ENCODE measurements around the gene ATP5PO.
"Not testable (repeated sequence)": the region's sequence is repeated elsewhere in the genome, so short reads cannot be mapped to it uniquely, and the experiment has no call there.

Gene ATP5PO

DNA sequence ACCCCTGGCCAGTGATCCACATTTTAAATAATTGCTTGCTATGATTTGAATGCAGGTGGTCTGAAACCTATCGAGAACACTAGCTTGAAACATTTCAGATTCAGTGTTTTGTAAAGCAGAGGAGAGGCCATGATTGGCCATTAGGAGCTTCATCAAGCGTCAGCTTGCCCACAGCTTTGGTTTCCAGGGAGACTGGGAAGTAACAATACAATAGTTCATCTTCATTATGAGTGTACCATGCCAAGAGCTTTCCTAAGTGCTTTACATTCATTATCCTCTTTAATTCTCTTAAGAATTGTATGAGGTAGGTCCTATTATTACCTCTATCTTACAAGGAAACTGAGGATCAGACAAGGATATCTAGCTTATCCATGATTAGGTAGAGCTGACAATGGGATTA is 27.7 kb upstream of the ATP5PO start:
- Histone ChIP-seq H3K4me3 (no peak overlapping the region), H3K27ac (peak overlapping the region in 1 of 21 experiments; percentile 51)

DNA sequence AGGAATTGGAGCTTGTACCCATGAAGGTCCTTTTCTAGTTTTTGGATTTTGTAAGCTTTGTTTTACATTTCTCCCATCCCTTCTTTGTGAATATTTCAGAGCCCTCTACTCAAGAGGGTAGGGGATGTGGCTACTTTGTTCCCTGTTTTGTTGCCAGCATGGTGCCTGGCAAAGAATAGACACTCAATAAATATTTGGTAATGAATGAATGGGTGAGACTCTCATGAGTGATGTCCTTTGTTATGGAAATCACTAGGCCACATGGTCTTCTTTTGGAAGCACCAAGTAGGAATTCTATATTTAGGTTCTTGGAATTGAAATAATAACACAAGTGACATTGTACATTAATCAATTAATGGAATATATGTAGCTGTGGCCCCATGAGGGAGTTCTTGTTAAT is 26.8 kb upstream of the ATP5PO start:
- Histone ChIP-seq H3K27ac (peak overlapping the region in 1 of 21 experiments; percentile 51), H3K4me3 (no peak overlapping the region)

DNA sequence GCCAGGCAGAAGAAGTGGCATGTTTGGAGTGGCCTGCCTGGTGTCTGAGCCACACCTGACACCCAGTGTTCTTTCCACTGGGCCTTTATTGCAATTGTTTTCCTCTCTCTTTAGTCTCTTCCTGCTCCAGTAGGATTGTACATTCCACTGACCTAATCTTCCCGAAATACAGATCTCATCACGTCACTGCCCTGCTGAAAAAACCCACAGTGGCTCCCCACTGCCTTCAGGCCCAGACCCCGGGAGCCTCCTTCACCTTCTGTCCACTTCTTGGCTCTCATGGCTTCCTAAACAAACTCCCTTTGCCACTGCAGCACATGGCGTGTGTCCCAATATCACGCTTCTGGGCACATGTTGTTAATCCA is 25.3 kb upstream of the ATP5PO start:
- H3K27ac ChIP-seq, result no peak overlapping the region
- no peak overlapping the region for H3K4me3 ChIP-seq

DNA sequence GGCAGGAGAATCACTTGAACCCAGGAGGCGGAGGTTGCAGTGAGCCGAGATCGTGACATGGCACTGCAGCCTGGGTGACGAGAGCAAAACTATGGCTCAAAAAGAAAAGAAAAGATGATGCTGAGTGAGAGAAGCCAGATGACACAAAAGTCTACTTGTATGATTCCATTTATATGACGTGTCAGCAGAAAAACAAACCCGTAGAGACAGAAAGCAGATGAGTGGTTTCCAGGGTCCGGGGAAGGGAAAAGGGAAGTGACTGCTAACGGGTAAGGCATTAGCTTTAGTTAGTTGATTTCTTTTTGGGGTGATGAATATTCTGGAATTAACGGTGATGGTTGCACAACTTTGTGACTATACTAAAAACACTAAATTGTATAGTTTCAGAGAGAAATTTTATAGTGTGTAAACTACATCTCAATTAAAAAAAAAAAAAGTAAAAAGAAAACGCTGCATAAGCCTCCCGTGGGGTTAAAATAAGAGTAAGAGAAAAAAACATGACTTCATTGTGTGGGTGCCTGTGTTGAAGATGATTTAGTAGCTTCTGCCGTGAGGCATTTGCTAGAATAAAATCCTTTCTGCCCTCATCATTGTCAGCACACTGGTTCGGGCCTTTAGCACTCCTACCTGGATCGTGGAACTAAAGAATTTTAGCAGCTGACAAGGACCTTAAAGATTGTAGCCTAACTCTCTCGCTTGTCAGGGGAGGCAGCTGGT is 24.7 kb upstream of the ATP5PO start:
- Histone ChIP-seq H3K27ac (no peak overlapping the region), H3K4me3 (no peak overlapping the region)

DNA sequence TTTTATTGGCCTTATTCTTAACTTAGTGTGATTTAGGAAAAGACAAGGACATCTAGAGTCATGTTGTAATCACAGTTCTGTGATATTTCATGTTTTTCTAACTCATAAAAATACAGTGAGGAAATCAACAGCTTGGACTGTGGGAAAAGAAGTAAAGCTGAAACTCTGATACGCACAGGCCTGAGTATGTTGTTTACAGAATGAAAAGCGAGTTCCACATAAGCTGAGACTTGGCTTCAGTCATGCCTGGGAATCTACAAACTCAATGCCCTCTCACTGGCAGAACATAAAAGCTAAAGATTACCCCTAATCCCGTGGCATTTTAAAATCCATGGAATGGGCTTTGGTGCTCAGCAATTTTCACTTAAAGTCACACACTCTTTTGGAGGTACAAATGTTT is 23.6 kb upstream of the ATP5PO start:
- no peak overlapping the region for H3K4me3 ChIP-seq
- peak overlapping the region in 2 of 21 experiments; percentile 13 to 96 for H3K27ac ChIP-seq

DNA sequence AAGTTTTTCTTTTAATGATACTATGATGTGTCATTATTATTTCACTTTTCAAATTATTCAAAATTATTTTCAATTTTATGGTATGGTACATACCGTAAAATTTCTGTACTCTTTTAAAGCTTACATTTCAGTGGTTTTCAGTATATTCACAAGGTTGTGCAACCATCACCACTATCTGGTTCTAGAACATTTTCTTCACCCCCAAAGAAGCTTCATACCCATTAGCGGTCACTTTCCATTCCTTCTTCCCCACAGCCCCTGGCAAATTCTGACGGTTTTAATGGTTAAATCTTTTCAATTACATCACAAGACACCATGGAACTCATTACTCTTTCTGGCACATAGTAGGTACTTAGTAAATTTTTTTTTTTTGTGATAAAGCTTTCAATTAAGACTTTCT is 22.8 kb upstream of the ATP5PO start:
- H3K4me3 ChIP-seq, result no peak overlapping the region
- peak overlapping the region in 3 of 21 experiments; percentile 21 to 96 (median 83) for H3K27ac ChIP-seq

DNA sequence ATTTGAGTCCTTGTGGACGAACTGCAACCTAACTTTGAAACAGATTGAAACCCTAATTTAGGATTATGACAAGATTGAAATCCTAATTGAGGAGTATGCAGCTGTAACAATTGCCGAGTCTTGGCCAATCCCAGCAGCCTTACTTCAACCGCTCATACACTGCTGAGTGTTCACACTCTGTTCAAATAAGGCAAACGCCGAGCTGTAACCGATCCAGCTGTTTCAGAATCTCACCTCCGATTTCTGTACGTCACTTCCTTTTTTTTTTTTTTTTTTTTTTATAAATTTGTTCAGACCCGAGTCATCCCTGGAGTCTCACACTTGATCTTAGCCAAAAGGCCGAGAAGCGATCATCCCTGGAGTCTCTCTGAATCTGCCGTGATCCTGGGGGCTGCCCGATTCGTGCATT is 22.3 kb upstream of the ATP5PO start:
- H3K4me3 ChIP-seq, result no peak overlapping the region
- peak overlapping the region in 9 of 21 experiments; percentile 16 to 96 (median 71) for H3K27ac ChIP-seq

DNA sequence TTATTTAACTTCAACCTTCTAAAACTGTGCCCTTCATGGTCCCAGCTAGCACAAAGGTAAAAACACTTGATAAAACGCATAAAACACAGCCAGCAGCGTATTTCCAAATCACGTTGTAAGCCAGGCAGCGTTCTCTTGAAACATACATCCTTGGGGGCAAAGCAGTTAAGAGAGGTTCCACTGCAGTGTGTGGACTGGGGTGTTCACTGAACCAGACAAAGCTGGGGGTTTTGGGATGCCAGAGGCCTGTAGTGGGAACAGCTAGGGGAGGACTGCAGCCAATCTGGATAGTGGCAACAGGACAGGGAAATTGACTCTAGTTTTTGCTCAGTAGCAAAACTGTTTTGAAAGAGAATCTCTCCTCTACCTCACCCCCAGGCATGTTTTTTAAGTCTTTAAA is 21.5 kb upstream of the ATP5PO start:
- peak overlapping the region in 12 of 21 experiments; percentile 1 to 96 (median 64) for H3K27ac ChIP-seq
- no peak overlapping the region for H3K4me3 ChIP-seq

DNA sequence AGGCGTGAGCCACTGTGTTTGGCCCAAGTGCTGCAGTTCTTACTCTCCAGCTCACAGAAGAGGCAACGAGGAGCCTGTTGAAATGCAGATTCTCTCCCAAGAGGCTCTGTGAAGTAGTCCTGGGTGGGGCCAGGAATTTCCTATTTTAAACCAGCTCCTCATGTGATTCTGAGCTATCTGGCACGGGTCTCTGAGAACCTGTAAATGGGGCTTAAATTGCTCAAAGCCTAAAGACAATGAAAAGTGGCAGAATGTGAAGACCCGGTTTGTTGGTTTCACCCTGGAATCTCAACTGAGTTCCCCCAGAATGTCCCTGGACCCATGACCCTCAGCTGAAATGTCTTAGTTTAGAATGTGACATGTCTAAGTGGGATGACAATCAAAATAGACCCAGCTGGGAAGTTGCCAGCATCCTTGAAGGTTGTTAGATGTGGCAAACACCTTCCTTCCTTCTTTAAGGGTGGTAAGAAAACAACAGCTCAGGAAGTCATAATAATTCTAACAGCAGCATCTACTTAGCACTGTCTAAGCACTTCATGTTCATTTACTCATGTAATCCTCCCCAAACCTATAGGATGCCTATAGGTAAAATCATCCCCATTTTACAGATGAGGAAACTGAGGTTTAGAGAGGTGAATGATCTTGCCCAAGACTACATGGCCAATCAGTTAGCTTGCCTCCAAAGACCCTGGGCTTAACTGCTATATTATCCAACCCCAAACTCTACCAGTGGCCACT is 20.9 kb upstream of the ATP5PO start:
- no peak overlapping the region for H3K4me3 ChIP-seq
- peak overlapping the region in 14 of 21 experiments; percentile 1 to 96 (median 58) for H3K27ac ChIP-seq

DNA sequence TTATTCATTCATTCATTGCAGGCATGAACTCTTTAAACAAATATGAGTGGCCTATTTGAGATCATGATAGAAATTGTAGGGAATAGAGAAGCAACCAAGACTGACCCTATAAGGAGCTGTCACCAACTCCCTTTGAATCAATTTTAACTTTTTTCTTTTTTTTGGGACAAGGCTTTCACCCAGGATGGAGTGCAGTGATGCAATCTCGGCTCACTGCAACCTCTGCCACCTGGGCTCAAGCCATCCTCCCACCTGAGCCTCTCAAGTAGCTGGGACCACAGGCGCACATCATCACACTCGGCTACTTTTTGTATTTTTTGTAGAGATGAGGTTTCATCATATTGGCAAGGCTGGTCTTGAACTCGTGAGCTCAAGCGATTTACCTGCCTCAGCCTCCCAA is 17.1 kb upstream of the ATP5PO start:
- Histone ChIP-seq H3K4me3 (peak overlapping the region in 6 of 7 experiments; percentile 28 to 52 (median 35)), H3K27ac (peak overlapping the region in 16 of 21 experiments; percentile 39 to 96 (median 82))

DNA sequence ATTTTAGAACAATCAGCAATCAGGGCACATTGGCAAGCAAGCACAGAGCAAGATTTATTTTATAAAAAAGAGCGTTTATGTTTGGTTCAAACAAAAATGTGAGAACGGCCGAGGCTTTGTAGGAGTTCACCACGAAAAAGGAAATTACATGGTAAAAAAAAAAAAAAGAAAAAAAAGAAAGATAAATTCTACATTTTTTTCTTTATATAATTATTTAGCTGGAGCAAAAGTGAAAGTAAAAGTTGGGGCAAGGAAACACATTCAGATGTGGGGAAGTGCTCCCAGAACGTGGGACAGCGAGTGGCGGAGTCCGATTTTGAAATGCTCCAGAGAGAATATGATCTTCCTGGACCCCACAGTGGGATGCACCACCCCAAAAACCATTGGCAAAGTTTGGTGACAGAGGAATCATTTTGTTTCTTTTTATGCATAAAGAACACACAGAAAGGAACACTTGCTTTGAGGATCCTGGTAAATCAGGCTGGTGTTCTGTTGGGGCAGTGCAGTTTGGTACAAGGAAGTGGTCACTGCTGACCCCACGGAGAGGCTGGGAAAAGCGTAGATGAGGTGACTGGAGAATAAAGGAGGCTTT is 16.3 kb upstream of the ATP5PO start:
- peak overlapping the region in 20 of 21 experiments; percentile 39 to 96 (median 79) for H3K27ac ChIP-seq
- peak overlapping the region; percentile 28 to 52 (median 36) for H3K4me3 ChIP-seq

DNA sequence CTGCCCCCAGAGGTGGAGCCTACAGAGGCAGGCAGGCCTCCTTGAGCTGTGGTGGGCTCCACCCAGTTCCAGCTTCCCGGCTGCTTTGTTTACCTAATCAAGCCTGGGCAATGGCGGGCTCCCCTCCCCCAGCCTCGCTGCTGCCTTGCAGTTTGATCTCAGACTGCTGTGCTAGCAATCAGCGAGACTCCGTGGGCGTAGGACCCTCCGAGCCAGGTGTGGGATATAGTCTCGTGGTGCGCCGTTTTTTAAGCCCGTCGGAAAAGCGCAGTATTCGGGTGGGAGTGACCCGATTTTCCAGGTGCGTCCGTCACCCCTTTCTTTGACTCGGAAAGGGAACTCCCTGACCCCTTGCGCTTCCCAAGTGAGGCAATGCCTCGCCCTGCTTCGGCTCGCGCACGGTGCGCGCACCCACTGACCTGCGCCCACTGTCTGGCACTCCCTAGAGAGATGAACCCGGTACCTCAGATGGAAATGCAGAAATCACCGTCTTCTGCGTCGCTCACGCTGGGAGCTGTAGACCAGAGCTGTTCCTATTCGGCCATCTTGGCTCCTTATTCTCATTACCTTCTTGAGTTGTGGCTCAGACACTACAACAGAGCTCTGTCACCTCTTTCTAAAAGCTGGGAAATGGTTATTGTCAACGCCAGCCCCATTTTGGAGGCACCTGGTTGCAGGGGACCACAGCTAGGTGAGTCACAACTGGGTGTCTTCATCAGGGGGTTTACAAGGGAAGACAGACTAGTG is 15.6 kb upstream of the ATP5PO start:
- peak overlapping the region in 20 of 21 experiments; percentile 39 to 96 (median 79) for H3K27ac ChIP-seq
- H3K4me3 ChIP-seq, result peak overlapping the region; percentile 28 to 52 (median 36)

DNA sequence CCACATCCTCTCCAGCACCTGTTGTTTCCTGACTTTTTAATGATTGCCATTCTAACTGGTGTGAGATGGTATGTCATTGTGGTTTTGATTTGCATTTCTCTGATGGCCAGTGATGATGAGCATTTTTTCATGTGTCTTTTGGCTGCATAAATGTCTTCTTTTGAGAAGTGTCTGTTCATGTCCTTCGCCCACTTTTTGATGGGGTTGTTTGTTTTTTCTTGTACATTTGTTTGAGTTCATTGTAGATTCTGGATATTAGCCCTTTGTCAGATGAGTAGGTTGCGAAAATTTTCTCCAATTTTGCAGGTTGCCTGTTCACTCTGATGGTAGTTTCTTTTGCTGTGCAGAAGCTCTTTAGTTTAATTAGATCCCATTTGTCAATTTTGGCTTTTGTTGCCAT is 10.6 kb upstream of the ATP5PO start:
- not testable (repeated sequence) for H3K4me3 ChIP-seq, H3K27ac ChIP-seq

DNA sequence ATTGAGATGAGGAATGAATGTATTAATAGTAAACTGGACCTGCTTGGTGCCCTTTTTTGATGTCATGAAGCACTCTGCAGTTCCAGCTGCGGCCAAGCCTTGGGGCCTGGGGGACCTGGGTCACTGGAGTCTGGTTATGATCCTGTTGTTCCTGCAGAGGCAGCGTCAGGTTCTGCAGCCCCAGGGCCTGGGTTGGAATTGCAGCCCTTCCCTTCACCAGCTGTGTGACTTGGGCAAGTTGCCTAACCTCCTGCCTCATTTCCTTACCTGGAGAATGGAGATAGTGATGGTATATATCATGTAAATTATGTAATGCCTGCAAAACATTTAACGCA is 9.1 kb upstream of the ATP5PO start:
- H3K27ac ChIP-seq, result peak overlapping the region in 3 of 21 experiments; percentile 3 to 50 (median 43)
- no peak overlapping the region for H3K4me3 ChIP-seq

DNA sequence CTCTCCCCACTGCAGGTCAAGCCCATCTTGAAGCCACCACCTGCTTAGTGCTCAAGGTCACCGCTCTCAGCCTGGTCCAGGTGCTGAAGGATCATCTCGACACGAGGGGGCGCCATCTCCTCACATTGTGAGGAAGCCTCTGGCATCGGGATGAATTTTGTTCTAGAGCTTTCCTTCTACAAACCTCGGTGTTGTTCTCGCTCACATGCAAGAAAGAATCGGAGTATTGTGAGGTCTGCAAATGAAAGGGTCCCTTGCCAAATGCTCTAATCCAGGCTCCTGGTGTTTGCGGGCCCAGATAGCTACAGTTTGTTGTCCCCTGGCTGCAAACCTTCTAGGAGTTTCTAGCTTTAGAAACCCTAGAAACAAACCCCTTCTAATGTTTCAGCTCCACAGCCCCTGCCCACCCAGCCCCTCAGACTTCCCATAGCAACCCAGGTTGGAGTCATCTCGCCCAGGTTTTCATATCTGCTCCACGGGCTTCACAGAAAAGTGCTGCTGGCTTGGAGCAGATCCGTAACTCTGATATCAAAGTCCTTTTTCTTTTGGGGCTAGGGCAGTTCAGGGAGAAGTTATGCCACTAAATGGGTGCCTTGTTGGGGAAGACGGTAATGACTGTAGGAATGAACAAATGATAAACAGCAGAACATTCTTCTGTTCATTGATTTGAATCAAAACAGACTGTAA is 8.6 kb upstream of the ATP5PO start:
- peak overlapping the region in 5 of 21 experiments; percentile 3 to 67 (median 50) for H3K27ac ChIP-seq
- H3K4me3 ChIP-seq, result no peak overlapping the region

DNA sequence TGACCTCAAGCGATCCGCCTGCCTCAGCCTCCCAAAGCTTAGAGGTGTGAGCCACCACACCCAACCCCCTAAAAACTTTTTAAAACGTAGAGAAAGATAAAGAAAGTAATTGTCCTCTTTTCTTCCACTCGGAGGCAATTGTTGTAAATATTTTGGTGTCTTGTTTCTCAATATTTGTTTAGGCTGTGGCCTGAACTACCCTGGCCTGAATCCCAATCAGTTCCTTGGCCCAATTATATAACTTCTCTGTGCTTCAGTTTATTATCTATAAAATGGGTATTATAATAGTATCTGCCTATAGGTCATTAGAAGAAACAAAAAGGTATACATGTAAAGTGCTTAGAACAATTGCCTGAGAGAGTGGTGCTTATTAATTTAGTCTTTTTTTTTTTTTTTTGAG is 1.8 kb upstream of the ATP5PO start:
- Histone ChIP-seq H3K4me3 (no peak overlapping the region), H3K27ac (no peak overlapping the region)

DNA sequence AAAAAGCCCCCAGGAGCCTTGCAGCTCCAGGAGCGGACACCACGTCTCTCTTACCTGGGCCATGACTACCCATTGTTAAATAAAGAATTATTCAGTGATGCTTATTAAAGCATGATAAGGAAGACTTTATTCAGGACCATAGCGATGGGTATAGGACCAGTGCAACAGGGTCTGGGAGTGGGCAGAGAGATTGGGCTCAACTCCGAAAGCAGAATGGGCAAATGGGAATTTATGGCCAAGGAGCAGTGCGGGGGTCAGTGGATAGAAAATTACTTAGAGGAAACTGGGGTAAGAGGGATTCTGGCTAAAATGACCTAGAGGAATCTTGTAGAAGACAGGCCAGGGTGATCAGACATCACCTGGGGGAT is 580 bp upstream of the ATP5PO start:
- H3K4me3 ChIP-seq, result peak overlapping the region; percentile 79 to 98 (median 84)
- H3K27ac ChIP-seq, result peak overlapping the region in 13 of 21 experiments; percentile 60 to 97 (median 91)

DNA sequence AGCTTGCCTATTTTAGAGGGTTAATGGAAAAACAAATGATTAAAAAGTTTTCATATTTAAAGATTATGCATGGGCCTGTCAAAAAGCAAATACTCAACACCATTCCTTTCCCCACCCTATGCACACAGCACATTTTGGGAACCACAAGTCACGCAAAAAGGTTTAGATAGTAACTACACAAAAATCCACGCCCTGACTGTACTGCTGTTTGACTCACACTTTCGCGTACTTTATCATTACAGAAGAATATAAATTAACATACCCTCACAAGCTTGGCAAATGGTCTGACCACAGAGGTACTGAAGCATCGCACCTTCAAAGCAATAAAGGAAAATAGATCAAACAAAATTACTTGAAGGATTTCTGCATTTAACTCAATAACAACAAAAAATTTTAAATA is 1.4 kb downstream of the ATP5PO start:
- no peak overlapping the region for H3K27ac ChIP-seq
- H3K4me3 ChIP-seq, result peak overlapping the region in 2 of 7 experiments; percentile 79 to 90

DNA sequence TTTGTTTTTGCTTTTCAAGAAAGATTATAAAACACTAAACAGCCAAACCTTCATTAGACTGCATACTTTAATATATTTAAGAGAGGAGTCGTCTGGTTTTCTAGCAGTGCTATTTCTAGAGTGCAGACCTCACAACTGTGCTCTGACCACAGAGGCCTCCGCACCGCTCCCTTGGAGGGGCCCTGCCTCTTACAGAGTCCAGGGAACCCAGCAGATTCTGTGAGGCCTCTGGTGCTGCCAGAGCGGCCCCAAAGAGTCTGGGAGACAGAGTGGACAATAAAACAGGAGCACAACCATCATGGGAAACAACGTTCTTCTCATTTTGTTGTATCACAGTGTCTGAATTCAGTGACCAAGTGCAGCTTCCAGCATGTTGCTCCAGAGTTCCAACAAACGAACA is 5.8 kb downstream of the ATP5PO start:
- Histone ChIP-seq H3K4me3 (no peak overlapping the region), H3K27ac (no peak overlapping the region)

DNA sequence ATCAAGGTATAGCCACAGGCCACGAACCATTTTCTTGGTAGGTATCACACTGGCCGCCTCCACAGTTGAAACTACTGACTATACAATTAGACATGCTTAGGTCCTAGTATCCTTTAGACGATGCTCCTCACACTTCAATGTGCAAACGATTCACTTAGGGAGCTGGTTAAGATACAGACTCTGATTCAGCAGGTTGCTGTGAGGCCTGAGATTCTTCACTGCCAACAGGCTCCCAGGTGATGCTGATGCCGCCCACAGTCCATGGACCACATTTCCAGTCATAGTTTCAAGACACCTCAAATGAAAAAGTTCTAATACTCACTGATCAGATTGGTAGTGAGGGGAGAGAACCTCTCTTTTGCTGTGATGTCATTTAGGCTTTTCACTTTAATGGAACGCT is 6.8 kb downstream of the ATP5PO start:
- no peak overlapping the region for H3K4me3 ChIP-seq
- H3K27ac ChIP-seq, result no peak overlapping the region
